HepG2 (cell line): ENCODE measurements around the gene POFUT1.

Experiments used
- CTCF ChIP-seq: sonication (generic); formaldehyde crosslinking; IDR thresholded peaks from 2 replicates; pipeline ENCODE4 v1.5.0; 2020; ENCODE audit warnings: mild to moderate bottlenecking, missing genetic modification reagents, moderate library complexity
- ZBTB38 ChIP-seq: sonication (generic); formaldehyde crosslinking; IDR thresholded peaks from 2 replicates; pipeline ENCODE4 v1.5.1; 2020; ENCODE audit warnings: mild to moderate bottlenecking, missing genetic modification reagents
- ZBTB7A ChIP-seq: sonication (generic); formaldehyde crosslinking; IDR thresholded peaks from 2 replicates; pipeline ENCODE4 v1.8.0; 2022; ENCODE audit warnings: mild to moderate bottlenecking, missing genetic modification reagents

- no peak for TF ChIP-seq CTCF (CRISPR knock-in tag)
- no peak for TF ChIP-seq ZBTB7A (CRISPR knock-in tag)
- no peak for TF ChIP-seq ZBTB38 (CRISPR knock-in tag)
These were observed 18.6 kb upstream of the POFUT1 start for GRCh38 chr20:32189123-32189410.
